HG02678 (cell line): Measurements from ENCODE around the gene PAX1.

Source experiments
- ATAC-seq: cut with Tn5 transposase; IDR thresholded peaks from one replicate; pipeline ENCODE4 v1.9.1; 2021; ENCODE audit warnings: mild to moderate bottlenecking, moderate library complexity; ENCODE audit not compliant: unreplicated experiment

Gene PAX1

DNA sequence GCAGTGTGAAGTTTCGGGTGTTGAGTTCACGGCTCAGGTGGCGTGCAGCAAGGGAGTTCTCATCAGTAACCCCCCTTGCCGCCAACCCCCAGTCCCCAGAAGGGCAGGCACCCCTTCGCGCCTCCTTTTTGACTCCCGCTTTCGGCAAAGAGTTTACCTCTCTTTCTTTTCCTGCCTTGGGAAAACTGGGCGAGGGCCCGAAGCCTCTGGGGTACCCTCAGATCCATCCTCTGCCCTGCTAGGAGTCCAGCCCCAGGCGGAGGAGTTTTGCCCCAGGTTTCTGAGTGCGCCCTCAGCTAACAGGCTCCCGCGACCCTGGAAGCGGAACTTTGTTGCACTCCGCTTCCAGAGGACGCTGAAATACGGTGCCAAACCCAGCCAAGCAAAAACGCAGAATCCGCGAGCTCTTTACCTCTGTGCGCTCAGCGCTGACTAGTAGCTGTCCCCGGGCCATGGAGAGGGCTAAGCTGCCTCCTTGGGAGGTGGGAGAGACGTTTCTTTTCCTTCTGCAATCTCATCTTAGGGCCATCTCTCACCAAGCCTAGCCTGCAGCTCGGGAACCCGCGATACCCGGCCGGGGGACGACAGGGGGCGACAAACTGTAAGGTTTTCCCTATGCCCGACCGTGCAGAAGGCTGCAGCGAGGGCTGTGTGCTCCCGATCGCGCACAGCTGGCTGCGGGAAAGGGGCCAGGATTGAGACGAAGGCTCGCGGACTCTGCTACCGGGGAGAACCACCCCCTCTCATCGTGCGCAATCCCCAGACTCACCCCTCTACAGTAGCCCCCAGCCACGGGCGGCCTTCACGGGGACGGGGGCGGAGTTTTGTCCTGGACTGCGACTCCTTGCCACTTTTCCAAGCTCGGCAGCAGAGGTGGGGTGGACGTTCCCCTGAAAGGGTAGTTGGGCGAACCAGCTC lies 2.7 kb upstream of the PAX1 start:
- ATAC-seq, result no peak

GRCh38 chr20:21703717-21704407 lies 1.6 kb upstream of the PAX1 start:
- no peak for ATAC-seq

DNA sequence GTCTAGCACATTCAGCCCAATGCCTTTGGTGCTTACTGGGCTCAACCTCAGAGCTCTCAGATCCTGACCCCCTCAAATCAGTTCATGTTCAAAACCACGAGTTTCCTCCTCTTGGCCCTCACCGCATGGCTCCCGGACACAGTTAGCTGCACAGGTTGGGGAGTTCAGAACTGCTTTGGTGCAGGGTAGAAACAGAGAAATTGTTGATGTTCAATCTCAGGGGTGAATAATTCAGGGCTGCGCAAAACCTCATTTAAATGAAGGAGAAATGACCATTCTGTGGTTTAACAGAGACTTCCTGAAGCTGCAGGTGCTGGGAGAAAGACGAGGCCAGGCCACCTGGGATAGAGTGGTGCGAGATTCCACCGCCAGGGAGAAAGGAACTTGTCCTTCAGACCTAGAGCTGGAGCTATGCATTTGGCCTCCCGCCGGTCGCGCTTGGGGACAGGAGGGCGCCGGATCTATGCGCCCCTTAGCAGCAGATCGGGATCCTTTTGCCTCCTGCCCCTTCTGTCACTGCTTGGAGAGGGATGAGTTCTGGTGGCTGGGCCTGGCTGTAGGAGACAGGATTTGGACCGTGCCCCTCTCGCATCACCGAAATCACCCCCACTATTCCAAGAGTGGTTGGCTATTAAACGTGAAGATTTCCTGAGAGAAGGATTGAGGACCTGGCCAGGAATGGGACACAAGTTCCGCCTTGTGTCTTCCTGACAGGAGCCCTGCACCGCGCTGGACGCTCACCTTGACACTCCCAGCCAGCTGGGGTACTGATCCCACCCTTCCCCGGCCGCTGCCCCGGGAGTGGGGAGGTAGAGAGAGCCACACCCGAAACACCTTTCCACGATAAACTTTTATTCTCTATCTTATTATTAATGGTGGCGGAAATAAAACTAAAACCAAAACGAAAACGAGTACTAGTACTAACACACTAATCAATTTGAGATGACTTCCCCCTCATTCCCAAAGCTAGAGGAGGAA lies 767 bp upstream of the PAX1 start:
- no peak for ATAC-seq

DNA sequence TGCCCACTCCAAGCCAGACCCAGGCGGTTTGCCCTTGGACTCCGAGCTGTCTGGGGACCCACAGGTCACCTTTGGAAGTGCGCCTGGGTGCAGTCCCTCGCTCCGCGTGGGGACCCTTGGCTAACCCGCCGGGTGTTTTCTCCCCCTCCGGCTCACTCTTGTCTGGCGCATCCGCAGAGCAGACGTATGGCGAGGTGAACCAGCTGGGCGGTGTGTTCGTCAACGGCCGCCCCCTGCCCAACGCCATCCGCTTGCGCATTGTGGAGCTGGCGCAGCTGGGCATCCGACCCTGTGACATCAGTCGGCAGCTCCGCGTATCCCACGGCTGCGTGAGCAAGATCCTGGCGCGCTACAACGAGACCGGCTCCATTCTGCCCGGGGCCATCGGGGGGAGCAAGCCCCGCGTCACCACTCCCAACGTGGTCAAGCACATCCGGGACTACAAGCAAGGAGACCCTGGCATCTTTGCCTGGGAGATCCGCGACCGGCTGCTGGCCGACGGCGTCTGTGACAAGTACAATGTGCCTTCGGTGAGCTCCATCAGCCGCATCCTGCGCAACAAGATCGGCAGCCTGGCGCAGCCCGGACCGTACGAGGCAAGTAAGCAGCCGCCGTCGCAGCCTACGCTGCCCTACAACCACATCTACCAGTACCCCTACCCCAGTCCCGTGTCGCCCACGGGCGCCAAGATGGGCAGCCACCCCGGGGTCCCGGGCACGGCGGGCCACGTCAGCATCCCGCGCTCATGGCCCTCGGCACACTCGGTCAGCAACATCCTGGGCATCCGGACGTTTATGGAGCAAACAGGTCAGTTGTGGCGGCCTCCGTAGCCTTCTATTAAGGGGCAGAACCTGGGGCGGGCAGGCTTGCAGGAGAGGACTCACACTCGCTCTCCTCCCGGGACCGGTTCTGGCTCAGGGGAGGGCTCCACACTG lies 1.1 kb downstream of the PAX1 start:
- no peak for ATAC-seq

DNA sequence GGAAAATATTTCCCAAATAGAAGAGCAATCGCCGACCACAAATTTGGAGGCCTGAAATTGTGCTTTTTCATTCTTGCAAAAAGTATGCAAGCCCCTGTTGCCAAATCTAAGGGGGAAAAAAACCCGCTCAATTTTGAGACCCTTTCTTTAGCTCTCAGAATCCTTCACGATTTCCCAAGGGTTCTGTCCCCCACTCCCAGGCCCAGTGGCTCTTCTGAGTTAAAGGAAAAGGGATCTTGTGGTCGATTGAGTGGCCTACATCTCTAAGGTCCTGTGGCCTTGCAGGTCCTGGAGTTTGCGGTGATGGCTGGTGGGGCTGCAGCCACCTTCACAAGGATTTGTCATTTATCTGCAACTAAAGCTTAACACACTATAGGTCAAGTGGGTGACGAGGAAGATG lies 1.8 kb downstream of the PAX1 start:
- no peak for ATAC-seq

- ATAC-seq, result no peak
Measured at GRCh38 chr20:21707999-21708737, 2.7 kb downstream of the PAX1 start.

- no peak for ATAC-seq
Measured at GRCh38 chr20:21708738-21709534, 3.5 kb downstream of the PAX1 start.

GRCh38 chr20:21709535-21709904 lies 4.1 kb downstream of the PAX1 start:
- ATAC-seq, result no peak

DNA sequence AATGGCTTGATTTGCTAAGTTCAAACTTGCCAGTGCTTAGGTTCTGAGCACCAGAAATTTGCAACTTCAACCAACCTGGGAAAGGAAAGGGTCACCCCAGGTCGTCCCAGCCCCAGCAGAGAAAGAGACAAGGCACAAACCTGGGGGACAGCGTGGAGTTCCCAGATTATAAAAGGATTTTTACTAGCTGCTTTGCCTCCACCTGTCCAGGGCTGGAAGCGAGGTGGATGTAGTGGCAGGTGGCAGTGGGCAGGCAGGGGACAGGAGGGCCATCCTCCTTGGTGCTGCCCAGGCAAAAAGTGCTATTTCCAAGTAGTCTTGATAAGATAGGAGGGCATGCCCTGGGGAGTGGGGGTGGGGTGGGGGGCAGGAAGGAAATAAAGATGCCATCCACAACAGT lies 4.9 kb downstream of the PAX1 start:
- no peak for ATAC-seq

- no peak for ATAC-seq
Measured at GRCh38 chr20:21710863-21711431, 5.5 kb downstream of the PAX1 start.

GRCh38 chr20:21712443-21713059 lies 7.1 kb downstream of the PAX1 start:
- ATAC-seq, result no peak

- ATAC-seq, result no peak
Measured at GRCh38 chr20:21713470-21713869, 8.0 kb downstream of the PAX1 start.

DNA sequence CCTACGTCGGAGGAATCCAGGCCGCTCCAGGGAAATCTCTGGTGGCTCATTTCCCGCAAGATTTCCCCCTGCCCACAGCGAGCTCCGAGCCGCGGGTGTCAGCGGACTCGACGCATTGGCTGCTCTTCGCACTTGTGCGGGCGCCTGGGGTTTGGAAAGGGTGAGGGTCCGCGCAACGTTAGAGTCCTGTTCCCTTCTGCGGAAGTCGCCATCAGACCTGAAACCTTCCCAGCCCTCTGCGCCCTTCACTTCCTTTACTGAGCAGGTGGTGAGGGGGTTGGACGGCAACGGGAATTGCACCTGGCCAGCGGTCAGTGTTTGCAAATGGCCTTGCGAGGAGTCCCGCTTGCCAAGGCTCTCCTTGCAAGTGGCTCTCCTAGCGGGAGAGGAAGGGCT lies 8.4 kb downstream of the PAX1 start:
- no peak for ATAC-seq

GRCh38 chr20:21714297-21715192 lies 9.1 kb downstream of the PAX1 start:
- ATAC-seq, result no peak

DNA sequence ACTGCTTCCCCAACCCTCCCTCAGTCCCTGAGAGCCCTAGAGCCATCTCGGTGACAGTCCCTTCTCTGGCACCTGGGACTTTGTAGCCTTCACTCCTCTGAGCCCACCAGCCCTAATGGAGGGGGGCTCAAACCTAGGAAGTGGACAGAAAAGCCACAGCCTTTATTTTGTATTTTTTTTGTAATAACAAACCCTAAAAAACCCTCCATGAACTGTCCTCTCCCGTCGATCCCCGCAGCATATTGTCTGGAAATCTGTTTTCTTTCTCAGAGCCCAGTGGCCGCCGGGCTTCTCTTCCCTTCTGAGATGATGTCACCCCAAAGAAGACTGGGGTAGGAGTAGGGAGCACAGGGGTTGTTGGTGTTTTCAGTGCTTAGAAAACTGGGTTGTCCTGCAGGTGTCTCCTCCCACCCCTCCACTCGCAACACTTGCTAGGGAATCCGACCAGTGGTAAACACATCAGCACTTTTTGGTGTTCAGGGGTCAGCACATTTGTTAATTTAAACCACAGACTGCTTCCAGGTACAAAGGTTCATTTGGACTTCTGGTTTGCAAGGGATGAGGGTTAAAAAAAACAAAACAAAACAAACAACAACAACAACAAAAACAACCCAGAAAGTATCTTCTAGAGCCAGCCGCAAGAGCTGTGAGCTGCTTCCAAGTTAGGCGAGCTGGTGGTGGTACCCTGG lies 9.9 kb downstream of the PAX1 start:
- ATAC-seq, result no peak

DNA sequence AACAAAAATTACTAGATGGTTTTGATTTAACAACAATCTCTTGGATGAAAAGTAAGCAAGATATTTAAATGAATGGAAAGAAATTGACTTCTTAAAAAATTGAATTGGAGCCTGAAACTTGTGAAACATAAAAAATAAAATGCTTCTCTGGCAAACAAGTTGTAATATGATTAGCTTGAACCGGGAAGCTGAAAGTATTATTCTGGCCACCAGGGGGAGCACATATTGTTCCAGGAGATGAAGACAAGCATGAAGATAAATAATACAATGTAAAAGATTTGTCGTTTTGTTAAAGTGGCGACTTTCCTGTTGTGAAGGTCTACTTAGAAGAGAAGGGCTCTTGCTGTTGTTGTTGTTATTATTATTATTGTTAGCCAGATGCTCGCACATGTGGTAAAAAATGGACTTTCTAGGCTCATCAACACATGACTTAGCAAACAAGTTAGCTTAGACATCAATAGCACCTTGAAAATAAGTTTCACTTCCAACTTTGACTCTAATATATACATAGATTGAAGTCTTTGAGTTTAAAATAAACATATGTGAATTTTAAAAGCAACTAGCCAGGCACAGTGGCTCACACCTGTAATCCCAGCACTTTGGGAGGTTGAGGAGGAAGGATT lies 14.2 kb downstream of the PAX1 start:
- ATAC-seq, result no peak
